PC-9 (cell line): ENCODE measurements around the gene KMT2D. TPM values are rescaled to one million over a fixed set of nuclear protein-coding genes. Genes with fewer than 3 reads are reported as not detected.

Experiments used
- BruUV-seq: library from RNA; stranded (reverse); fragments of 400-500 nt; replicated peaks from 2 replicates; lab custom pipeline; 2021; lab: Mats Ljungman, UMichigan
- CTCF ChIA-PET: fragments of 300-600 bp; sonication (Branson Sonifier 250); formaldehyde crosslinking; loops from one replicate; lab custom pipeline; 2022; ENCODE audit warnings: antibody characterized with exemption; lab: Charles Lee
- POLR2A ChIA-PET: fragments of 300-600 bp; sonication (Branson Sonifier 250); formaldehyde crosslinking; loops from one replicate; lab custom pipeline; 2022; ENCODE audit warnings: antibody characterized with exemption; ENCODE audit not compliant: unreplicated experiment; lab: Charles Lee
- DNase-seq, 2 experiments: peaks; one replicate each; pipeline versions ENCODE4 v3.0.0 to v3.0.0-alpha.2; 2015 to 2022; ENCODE audit warnings: mixed read lengths in 1 of 2
- H2AFZ ChIP-seq: fragments of 200-600 bp; sonication (generic); 2 replicates; pipeline ENCODE4 v1.8.1; 2017; ENCODE audit warnings: antibody characterized with exemption
- H3F3A ChIP-seq: fragments of 200-600 bp; sonication (generic); 2 replicates; pipeline ENCODE4 v1.8.1; 2017; ENCODE audit warnings: antibody characterized with exemption, mild to moderate bottlenecking, low read depth; ENCODE audit not compliant: insufficient read depth
- H3K27ac ChIP-seq: fragments of 200-600 bp; sonication (generic); 2 replicates; pipeline ENCODE4 v1.6.1; 2016; ENCODE audit warnings: mixed run types
- H3K27me3 ChIP-seq: fragments of 200-600 bp; sonication (generic); 2 replicates; pipeline ENCODE4 v1.6.1; 2016; ENCODE audit warnings: low read depth, mixed run types; ENCODE audit not compliant: insufficient read depth
- H3K36me3 ChIP-seq: fragments of 200-600 bp; sonication (generic); 2 replicates; pipeline ENCODE4 v1.6.1; 2016; ENCODE audit warnings: low read depth, mixed run types
- H3K4me1 ChIP-seq: fragments of 200-600 bp; sonication (generic); replicated peaks from 2 replicates; pipeline ENCODE4 v1.6.1; 2016; ENCODE audit warnings: mixed run types; ENCODE audit not compliant: insufficient read depth
- H3K4me2 ChIP-seq: fragments of 200-600 bp; sonication (generic); 2 replicates; pipeline ENCODE4 v1.6.1; 2017; ENCODE audit warnings: mixed run types
- H3K4me3 ChIP-seq: fragments of 200-600 bp; sonication (generic); 2 replicates; pipeline ENCODE4 v1.6.1; 2016; ENCODE audit warnings: mixed run types
- H3K79me2 ChIP-seq: fragments of 200-600 bp; sonication (generic); 2 replicates; pipeline ENCODE4 v1.6.1; 2017; ENCODE audit warnings: low read depth, mixed run types
- H3K9me2 ChIP-seq: fragments of 200-600 bp; sonication (generic); 2 replicates; pipeline ENCODE4 v1.8.1; 2017; ENCODE audit warnings: mild to moderate bottlenecking; ENCODE audit not compliant: insufficient read depth
- H3K9me3 ChIP-seq: fragments of 200-600 bp; sonication (generic); 2 replicates; pipeline ENCODE4 v1.8.1; 2016; ENCODE audit warnings: low read depth; ENCODE audit not compliant: insufficient read depth
- H4K20me1 ChIP-seq: fragments of 200-600 bp; sonication (generic); 2 replicates; pipeline ENCODE4 v1.8.1; 2017; ENCODE audit not compliant: insufficient read depth
- EZH2 ChIP-seq: fragments of 200-600 bp; sonication (generic); IDR thresholded peaks from 2 replicates; pipeline ENCODE4 v1.8.0; 2017; ENCODE audit warnings: antibody characterized with exemption, low read depth
- intact Hi-C: fragments of 100-400 bp; cut with micrococcal nuclease; formaldehyde crosslinking; loops from one replicate; pipeline ENCODE4 v1.10.0; 2022; ENCODE audit not compliant: unreplicated experiment
- total RNA-seq: library from RNA; stranded (reverse); gene quantifications from 2 replicates; pipeline ENCODE4 v1.2.3, GENCODE V29; 2021
- TF ChIP-seq, protein P1 (sequence below): fragments of 200-600 bp; sonication (generic); conservative IDR thresholded peaks from 2 replicates; pipeline ENCODE4 v1.6.1; 2017; ENCODE audit warnings: mixed run types, antibody characterized with exemption, mild to moderate bottlenecking, moderate library complexity

KMT2D gene
- total RNA-seq, 1 experiment from 2014 or later, result 94.0 TPM

DNA sequence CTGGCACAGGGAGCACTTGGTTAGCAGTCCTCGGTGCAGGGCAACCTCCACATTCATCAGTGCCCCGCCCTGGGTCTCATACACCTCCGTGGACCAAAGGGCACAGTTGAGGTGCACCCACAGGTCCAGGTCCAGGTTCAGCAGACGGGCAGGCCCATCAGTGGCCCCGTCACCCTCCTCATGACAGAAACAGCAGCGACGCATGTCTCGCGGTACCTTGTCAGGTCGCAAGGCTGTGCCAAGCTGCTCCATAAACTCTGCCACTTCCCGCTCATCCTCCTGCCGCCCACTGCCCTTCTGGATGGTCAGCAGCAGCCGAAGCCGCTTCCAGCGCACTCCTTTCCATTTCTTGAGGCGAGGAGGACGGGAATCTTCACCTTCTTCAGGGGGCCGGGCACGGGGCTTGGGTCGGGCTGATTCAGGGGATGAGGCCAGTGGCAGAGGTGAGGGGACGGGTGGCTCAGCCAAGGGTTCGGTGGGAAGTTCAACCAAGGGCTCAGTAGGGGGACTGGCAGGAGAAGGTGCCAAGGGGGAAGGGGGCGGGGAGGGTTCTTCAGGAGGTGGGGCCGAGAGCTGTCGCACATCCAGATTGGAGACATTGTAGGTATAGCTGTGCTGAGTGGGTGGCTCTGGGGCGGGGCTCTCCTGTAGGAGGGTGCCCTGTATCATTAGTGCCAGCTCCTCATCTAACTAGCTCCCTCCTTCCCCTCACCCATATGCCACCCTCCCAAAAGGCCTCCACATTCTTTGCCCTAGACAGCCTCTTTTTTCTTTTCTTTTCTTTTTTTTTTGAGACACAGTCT lies 33.7 kb downstream of the KMT2D start:
- Histone ChIP-seq H3K9me2 (no peaks in the 10 kb centered on the region), H3K79me2 (no peaks in the 10 kb centered on the region), H3K9me3 (no peaks in the 10 kb centered on the region), H3K4me3 (no peak overlapping the region), H3K4me2 (no peak overlapping the region), H3F3A (peaks cover 11% of the 10 kb centered on the region; the same call in 1 of the 2 replicates), H3K4me1 (no peaks in the 10 kb centered on the region), H3K36me3 (0 out of 2 replicates have a peak, but pooled peaks cover 9% of the 10 kb centered on the region), H2AFZ (no peak overlapping the region), H3K27ac (no peak overlapping the region), H3K27me3 (no peaks in the 10 kb centered on the region), H4K20me1 (no peaks in the 10 kb centered on the region; the same call in 1 of the 2 replicates)
- ChIA-PET POLR2A (no interaction called here), CTCF (interaction anchor here (0.9 kb wide), 1 partner anchor 23 kb away, joined by 3 read pairs; no protein-coding TSS in a partner anchor)
- TF ChIP-seq, protein P1, sequence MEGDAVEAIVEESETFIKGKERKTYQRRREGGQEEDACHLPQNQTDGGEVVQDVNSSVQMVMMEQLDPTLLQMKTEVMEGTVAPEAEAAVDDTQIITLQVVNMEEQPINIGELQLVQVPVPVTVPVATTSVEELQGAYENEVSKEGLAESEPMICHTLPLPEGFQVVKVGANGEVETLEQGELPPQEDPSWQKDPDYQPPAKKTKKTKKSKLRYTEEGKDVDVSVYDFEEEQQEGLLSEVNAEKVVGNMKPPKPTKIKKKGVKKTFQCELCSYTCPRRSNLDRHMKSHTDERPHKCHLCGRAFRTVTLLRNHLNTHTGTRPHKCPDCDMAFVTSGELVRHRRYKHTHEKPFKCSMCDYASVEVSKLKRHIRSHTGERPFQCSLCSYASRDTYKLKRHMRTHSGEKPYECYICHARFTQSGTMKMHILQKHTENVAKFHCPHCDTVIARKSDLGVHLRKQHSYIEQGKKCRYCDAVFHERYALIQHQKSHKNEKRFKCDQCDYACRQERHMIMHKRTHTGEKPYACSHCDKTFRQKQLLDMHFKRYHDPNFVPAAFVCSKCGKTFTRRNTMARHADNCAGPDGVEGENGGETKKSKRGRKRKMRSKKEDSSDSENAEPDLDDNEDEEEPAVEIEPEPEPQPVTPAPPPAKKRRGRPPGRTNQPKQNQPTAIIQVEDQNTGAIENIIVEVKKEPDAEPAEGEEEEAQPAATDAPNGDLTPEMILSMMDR, result no peak
- no peak for TF ChIP-seq EZH2
- no TSS peak for BruUV-seq
- no peak for DNase-seq
- intact Hi-C loops, result no loop called here

DNA sequence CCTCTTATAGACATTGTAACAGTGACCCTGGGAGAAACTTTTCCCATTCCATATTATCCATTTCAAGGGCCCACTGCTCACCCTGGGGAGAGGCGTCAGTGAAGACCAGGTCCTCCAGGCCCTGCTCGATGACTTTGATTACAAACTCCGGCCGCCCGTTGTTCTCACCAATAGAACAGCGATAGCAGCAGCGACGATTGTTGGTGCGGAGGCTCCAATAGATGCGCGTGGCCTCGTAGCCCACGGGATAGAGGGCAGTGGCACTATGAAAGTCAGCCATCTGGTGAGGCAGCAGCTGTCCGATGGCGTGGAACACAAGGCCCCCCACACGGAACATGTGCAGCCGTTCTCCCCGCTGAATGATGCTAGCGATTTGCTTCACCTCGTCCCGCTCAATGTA lies 34.5 kb downstream of the KMT2D start:
- peaks cover 14% of the 10 kb centered on the region; the same call in 1 of the 2 replicates for H3F3A ChIP-seq
- H3K27me3 ChIP-seq, result no peaks in the 10 kb centered on the region
- no peaks in the 10 kb centered on the region for H3K9me3 ChIP-seq
- TF ChIP-seq, protein P1, result no peak
- H4K20me1 ChIP-seq, result no peaks in the 10 kb centered on the region; the same call in 1 of the 2 replicates
- ChIA-PET CTCF (no interaction called here), POLR2A (no interaction called here)
- no peaks in the 10 kb centered on the region for H3K79me2 ChIP-seq
- no TSS peak for BruUV-seq
- no peak overlapping the region for H2AFZ ChIP-seq
- DNase-seq, result no peak
- H3K4me2 ChIP-seq, result no peak overlapping the region
- H3K27ac ChIP-seq, result no peak overlapping the region
- intact Hi-C loops, result no loop called here
- H3K4me3 ChIP-seq, result no peak overlapping the region
- H3K4me1 ChIP-seq, result no peaks in the 10 kb centered on the region
- H3K36me3 ChIP-seq, result 0 out of 2 replicates have a peak, but pooled peaks cover 9% of the 10 kb centered on the region
- H3K9me2 ChIP-seq, result no peaks in the 10 kb centered on the region

DNA sequence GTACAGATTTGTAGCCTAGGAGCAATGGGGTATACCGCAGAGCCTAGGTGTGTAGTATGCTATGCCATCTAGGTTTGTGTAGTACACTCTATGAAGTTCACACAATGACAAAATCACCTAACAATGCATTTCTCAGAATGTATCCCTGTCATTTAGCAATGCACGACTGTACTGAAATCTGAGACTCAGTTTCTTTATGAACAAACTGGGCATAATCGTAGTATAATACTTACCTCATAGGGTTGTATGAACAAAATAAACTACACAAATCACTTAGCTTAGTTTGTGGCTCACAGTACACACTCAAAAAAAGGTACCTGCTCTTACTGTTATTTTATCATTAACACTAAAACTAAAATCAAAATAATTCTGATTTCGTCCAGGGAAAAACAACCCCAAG lies 35.1 kb downstream of the KMT2D start:
- Histone ChIP-seq H3K9me3 (no peaks in the 10 kb centered on the region), H2AFZ (no peak overlapping the region), H3F3A (peaks cover 14% of the 10 kb centered on the region; the same call in 1 of the 2 replicates), H3K79me2 (no peaks in the 10 kb centered on the region), H3K4me3 (no peak overlapping the region), H3K27ac (no peak overlapping the region), H3K9me2 (no peaks in the 10 kb centered on the region), H4K20me1 (no peaks in the 10 kb centered on the region; the same call in 1 of the 2 replicates), H3K27me3 (no peaks in the 10 kb centered on the region), H3K4me1 (no peaks in the 10 kb centered on the region), H3K4me2 (no peak overlapping the region), H3K36me3 (0 out of 2 replicates have a peak, but pooled peaks cover 9% of the 10 kb centered on the region)
- no peak for TF ChIP-seq EZH2
- TF ChIP-seq, protein P1, result no peak
- no TSS peak for BruUV-seq
- CTCF ChIA-PET, result no interaction called here
- intact Hi-C loops, result no loop called here
- DNase-seq, result no peak
- POLR2A ChIA-PET, result interaction anchor here (0.6 kb wide), 1 partner anchor 14 kb away, joined by 3 read pairs; no protein-coding TSS in a partner anchor
